ENCODE results near the gene SLC9A2.

Gene SLC9A2

GRCh38 chr2:102736110-102736409 lies 116.7 kb downstream of the SLC9A2 start:
- no peak for DNase-seq

- peak; percentile 93 for DNase-seq
Measured at GRCh38 chr2:102736410-102737409, 117.4 kb downstream of the SLC9A2 start.

- no peak for DNase-seq
Measured at GRCh38 chr2:102737431-102737830, 118.1 kb downstream of the SLC9A2 start.

- DNase-seq = no peak
Measured at GRCh38 chr2:102743259-102743658, 123.9 kb downstream of the SLC9A2 start.

GRCh38 chr2:102748107-102748506 lies 128.8 kb downstream of the SLC9A2 start:
- no peak for DNase-seq

- no peak for DNase-seq
Measured at GRCh38 chr2:102749938-102750337, 130.6 kb downstream of the SLC9A2 start.

GRCh38 chr2:102753563-102754159 lies 134.3 kb downstream of the SLC9A2 start:
- DNase-seq = peak; percentile 33

- DNase-seq = no peak
Measured at GRCh38 chr2:102754456-102755145, 135.2 kb downstream of the SLC9A2 start.

GRCh38 chr2:102755284-102755683 lies 135.9 kb downstream of the SLC9A2 start:
- DNase-seq = no peak

- no peak for DNase-seq
Measured at GRCh38 chr2:102758439-102758838, 139.1 kb downstream of the SLC9A2 start.

All from stimulated activated CD4-positive, alpha-beta T cell treated with anti-CD3 and anti-CD28 coated beads, Interleukin-15, amount 100 ng/mL, for 24 hours (primary cell).